GM12878 (cell line): ENCODE measurements around the gene TNP1.

Experiments
- CREB1 ChIP-seq: IDR thresholded peaks from 2 replicates; pipeline ENCODE4 v1.6.1; 2012; ENCODE audit warnings: low read depth, mild to moderate bottlenecking, inconsistent platforms
- NRF1 ChIP-seq: conservative IDR thresholded peaks from 2 replicates; pipeline ENCODE4 v1.6.1; 2011; ENCODE audit warnings: mild to moderate bottlenecking, low read depth, low read length, improper control_type of control experiment
- POLR2A ChIP-seq: IDR thresholded peaks from 2 replicates; pipeline ENCODE4 v1.6.1; 2011; ENCODE audit warnings: low read depth, mild to moderate bottlenecking, low read length
- SUZ12 ChIP-seq: fragments of 200-600 bp; sonication (generic); IDR thresholded peaks from one replicate; pipeline ENCODE4 v1.6.1; 2018; ENCODE audit warnings: antibody characterized with exemption, mild to moderate bottlenecking; ENCODE audit not compliant: unreplicated experiment
- YY1 ChIP-seq: IDR thresholded peaks from 2 replicates; pipeline ENCODE4 v1.6.1; 2011; ENCODE audit warnings: low read depth, mild to moderate bottlenecking, low read length
- TF ChIP-seq, protein P1 (sequence below): IDR thresholded peaks from 2 replicates; pipeline ENCODE4 v1.6.1; 2011; ENCODE audit warnings: low read depth, low read length, improper control_type of control experiment, borderline replicate concordance
- TF ChIP-seq, protein P2 (sequence below): IDR thresholded peaks from 2 replicates; pipeline ENCODE4 v1.6.1; 2011; ENCODE audit warnings: mild to moderate bottlenecking, low read depth, low read length, moderate library complexity; ENCODE audit not compliant: insufficient replicate concordance
- TF ChIP-seq, protein P3 (sequence below), 3 experiments: IDR thresholded peaks in 2 of 3; conservative IDR thresholded peaks in 1 of 3; 2 replicates each; pipeline ENCODE4 v1.5.1; 2011; ENCODE audit warnings: low read depth in 3 of 3, low read length in 3 of 3, mild to moderate bottlenecking in 3 of 3, control low read depth in 2 of 3, moderate library complexity in 2 of 3, inconsistent platforms in 1 of 3, mixed read lengths in 1 of 3; ENCODE audit not compliant: control insufficient read depth in 2 of 3, insufficient read depth in 1 of 3; ENCODE audit errors: extremely low read depth in 1 of 3

DNA sequence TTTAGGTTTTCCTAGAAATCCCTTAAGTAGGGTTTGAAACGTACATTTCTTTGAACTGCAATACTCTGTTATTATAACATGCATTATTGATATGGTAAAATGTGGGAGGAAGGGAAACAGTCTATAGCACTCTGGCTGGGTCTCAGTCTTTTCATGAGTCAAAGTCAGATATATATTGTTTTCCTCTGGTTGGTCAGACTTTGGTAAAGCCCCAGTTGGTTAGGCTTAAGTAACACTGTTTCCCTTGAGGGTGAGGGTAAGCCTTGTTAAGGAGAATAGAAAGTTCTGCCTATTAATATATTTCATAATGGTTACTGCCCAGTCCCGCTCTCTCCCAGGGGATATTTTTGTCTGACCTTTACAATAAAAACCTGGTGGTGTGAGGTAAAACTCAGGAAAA, 44.7 kb upstream of the TNP1 start:
- TF ChIP-seq, protein P1, sequence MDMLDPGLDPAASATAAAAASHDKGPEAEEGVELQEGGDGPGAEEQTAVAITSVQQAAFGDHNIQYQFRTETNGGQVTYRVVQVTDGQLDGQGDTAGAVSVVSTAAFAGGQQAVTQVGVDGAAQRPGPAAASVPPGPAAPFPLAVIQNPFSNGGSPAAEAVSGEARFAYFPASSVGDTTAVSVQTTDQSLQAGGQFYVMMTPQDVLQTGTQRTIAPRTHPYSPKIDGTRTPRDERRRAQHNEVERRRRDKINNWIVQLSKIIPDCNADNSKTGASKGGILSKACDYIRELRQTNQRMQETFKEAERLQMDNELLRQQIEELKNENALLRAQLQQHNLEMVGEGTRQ = no peak
- TF ChIP-seq YY1 (no peak), NRF1 (no peak), POLR2A (no peak), SUZ12 (no peak), CREB1 (no peak)
- TF ChIP-seq, protein P2, sequence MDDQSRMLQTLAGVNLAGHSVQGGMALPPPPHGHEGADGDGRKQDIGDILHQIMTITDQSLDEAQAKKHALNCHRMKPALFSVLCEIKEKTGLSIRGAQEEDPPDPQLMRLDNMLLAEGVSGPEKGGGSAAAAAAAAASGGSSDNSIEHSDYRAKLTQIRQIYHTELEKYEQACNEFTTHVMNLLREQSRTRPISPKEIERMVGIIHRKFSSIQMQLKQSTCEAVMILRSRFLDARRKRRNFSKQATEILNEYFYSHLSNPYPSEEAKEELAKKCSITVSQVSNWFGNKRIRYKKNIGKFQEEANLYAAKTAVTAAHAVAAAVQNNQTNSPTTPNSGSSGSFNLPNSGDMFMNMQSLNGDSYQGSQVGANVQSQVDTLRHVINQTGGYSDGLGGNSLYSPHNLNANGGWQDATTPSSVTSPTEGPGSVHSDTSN = no peak
- TF ChIP-seq, protein P3, sequence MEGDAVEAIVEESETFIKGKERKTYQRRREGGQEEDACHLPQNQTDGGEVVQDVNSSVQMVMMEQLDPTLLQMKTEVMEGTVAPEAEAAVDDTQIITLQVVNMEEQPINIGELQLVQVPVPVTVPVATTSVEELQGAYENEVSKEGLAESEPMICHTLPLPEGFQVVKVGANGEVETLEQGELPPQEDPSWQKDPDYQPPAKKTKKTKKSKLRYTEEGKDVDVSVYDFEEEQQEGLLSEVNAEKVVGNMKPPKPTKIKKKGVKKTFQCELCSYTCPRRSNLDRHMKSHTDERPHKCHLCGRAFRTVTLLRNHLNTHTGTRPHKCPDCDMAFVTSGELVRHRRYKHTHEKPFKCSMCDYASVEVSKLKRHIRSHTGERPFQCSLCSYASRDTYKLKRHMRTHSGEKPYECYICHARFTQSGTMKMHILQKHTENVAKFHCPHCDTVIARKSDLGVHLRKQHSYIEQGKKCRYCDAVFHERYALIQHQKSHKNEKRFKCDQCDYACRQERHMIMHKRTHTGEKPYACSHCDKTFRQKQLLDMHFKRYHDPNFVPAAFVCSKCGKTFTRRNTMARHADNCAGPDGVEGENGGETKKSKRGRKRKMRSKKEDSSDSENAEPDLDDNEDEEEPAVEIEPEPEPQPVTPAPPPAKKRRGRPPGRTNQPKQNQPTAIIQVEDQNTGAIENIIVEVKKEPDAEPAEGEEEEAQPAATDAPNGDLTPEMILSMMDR (IDR thresholded peaks at IDR 0.05 in 2 of 3, conservative IDR thresholded peaks at IDR 0.05 in 1 of 3; ENCODE audit: control insufficient read depth in 2 of 3, extremely low read depth in 1 of 3, insufficient read depth in 1 of 3, low read depth in 3 of 3, low read length in 3 of 3) = no peak
